B cell (primary cell): ENCODE results near the gene IFNA16.
"Not testable (repeated sequence)": the region's sequence is repeated elsewhere in the genome, so short reads cannot be mapped to it uniquely, and the experiment has no call there.

Experiments
- CTCF ChIP-seq: fragments of 200-600 bp; IDR thresholded peaks from one replicate; pipeline ENCODE4 v1.8.0; 2022; ENCODE audit warnings: antibody characterized with exemption, mild to moderate bottlenecking
- EZH2 ChIP-seq: IDR thresholded peaks from 2 replicates; pipeline ENCODE4 v1.6.1; 2012; ENCODE audit warnings: borderline replicate concordance, low read depth, mild to moderate bottlenecking, moderate library complexity, low read length; ENCODE audit not compliant: insufficient read depth, poor library complexity, severe bottlenecking

GRCh38 chr9:21235468-21236359 lies 18.6 kb upstream of the IFNA16 start:
- peak; percentile 64 for TF ChIP-seq CTCF
- TF ChIP-seq EZH2, result not testable (repeated sequence)
